Measurements from ENCODE around the gene RAB18.

RAB18 gene

DNA sequence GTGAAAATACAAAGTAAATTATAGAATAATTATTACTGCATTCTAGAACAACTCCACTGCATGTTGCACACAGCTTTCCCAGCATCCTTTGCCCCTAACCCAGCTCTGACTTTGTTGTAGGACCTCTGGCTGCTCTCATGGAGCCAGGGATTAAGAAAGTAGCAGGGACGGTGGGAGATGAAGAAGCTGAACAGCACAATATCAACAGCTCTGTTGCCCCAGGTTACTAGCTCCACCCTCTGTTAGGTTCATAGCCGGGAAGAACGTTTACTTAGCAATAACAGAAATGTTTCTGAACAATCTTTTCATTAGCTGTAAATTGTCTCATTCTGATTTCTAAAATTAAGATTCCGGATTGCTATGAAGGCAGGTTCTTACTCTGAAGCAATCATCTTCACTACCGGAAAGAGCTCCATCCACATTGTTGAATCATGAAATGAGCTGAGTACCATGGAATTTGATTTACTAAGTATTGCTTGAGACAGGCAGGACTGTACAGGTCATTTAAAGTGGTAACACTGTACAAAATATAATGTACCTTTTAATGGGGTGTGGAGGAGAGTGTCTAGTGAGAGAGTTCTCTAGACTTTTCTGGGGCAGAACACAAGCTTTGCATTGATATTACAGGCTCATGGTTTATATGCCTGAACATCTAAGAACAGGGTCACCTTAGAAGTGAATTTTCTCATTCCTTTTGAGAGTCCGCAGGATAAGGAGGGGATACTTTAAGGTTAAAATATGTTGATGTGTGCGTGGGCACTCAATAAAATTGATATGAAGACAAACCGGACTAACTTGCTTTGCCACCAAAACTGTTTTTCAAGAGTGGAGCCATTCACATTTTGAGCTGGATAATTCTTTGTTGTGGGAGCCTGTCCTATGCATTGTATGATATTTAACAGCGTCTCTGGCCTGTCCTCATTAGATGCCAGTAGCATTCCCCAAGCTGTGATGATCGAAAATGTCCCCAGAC, 20.8 kb upstream of the RAB18 start:
- TF ChIP-seq, protein P1, sequence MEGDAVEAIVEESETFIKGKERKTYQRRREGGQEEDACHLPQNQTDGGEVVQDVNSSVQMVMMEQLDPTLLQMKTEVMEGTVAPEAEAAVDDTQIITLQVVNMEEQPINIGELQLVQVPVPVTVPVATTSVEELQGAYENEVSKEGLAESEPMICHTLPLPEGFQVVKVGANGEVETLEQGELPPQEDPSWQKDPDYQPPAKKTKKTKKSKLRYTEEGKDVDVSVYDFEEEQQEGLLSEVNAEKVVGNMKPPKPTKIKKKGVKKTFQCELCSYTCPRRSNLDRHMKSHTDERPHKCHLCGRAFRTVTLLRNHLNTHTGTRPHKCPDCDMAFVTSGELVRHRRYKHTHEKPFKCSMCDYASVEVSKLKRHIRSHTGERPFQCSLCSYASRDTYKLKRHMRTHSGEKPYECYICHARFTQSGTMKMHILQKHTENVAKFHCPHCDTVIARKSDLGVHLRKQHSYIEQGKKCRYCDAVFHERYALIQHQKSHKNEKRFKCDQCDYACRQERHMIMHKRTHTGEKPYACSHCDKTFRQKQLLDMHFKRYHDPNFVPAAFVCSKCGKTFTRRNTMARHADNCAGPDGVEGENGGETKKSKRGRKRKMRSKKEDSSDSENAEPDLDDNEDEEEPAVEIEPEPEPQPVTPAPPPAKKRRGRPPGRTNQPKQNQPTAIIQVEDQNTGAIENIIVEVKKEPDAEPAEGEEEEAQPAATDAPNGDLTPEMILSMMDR (IDR thresholded peaks at IDR 0.05; ENCODE audit: low read depth, low read length): no peak
- no peaks in the 10 kb centered on the region for H3K9me3 ChIP-seq
- H3K27me3 ChIP-seq: no peaks in the 10 kb centered on the region
- H3K4me3 ChIP-seq (ENCODE audit: low read depth, low read length): no peak overlapping the region
- no peak for DNase-seq
- no peaks in the 10 kb centered on the region for H3K4me1 ChIP-seq
- no peaks in the 10 kb centered on the region for H3K36me3 ChIP-seq

DNA sequence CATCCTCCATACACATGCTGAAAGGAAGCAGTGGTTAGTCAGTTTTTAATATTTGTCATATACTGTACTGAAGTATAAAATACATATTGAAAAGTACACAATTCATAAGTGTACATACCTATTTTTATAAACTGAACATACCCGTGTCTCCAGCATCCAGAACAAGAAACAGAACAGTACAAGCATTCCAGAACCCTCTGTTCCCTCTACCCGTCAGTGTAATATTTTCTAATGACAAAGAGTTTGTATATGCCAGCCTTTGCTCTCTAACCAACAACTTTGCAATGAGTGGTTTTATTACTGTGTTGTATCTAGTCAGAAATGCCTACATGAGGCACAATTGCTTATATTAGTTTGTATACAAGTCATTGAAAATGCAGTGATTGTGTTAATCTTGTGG, 18.7 kb upstream of the RAB18 start:
- Histone ChIP-seq H3K4me3 (ENCODE audit: low read depth, low read length) (no peak overlapping the region), H3K9me3 (no peaks in the 10 kb centered on the region), H3K27me3 (no peaks in the 10 kb centered on the region), H3K36me3 (no peaks in the 10 kb centered on the region), H3K4me1 (no peaks in the 10 kb centered on the region)
- DNase-seq: no peak
- TF ChIP-seq, protein P1 (IDR thresholded peaks at IDR 0.05; ENCODE audit: low read depth, low read length): no peak

DNA sequence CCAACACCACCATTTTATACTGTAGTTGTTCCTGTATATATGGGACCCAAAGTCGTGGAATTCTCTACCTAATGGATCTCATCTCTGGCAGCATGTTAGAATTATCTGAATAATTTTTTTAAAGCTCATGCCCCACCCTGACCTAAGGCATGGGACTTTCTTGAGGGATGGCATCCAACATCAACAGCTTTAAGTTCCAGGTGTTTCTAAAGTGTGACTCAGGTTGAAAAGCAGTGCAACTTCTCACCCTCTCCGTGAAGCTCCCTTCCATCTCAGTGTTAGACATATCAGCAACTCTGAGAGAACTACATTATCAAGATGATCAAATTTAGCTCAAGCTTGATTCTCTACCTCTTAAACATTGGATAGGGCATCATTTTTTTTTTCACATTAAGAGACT, 18.1 kb upstream of the RAB18 start:
- no peak overlapping the region for H3K4me3 ChIP-seq (ENCODE audit: low read depth, low read length)
- TF ChIP-seq, protein P1 (IDR thresholded peaks at IDR 0.05; ENCODE audit: low read depth, low read length): no peak
- DNase-seq: no peak

DNA sequence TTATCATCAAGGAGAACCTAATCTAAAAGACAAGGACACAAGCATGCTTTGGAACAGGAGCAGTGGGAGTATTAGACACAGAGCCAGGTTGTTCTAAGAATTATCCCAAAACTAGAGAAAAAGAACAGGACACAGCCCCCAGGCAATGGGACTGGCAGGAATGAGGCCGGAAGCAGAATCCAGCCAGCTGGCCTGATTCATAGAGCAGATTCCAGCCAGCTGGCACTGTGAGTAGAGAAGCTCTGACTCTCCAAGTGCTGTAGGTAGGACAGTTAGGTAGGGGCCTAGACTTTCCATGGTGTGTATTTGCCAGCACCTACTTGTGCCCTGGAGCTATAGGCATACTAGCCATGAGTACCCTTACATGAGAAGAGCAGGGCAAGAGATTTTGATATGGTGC, 13.3 kb upstream of the RAB18 start:
- DNase-seq: peak; percentile 68
- no peaks in the 10 kb centered on the region for H3K36me3 ChIP-seq
- H3K4me3 ChIP-seq (ENCODE audit: low read depth, low read length): no peak overlapping the region
- no peaks in the 10 kb centered on the region for H3K9me3 ChIP-seq
- peaks cover 3% of the 10 kb centered on the region for H3K27me3 ChIP-seq
- TF ChIP-seq, protein P1 (IDR thresholded peaks at IDR 0.05; ENCODE audit: low read depth, low read length): no peak
- H3K4me1 ChIP-seq: no peaks in the 10 kb centered on the region

More for the DNA sequence above, 18.1 kb upstream of the RAB18 start:
- no peaks in the 10 kb centered on the region for H3K9me3 ChIP-seq
- no peaks in the 10 kb centered on the region for H3K27me3 ChIP-seq
- H3K4me1 ChIP-seq: no peaks in the 10 kb centered on the region
- no peaks in the 10 kb centered on the region for H3K36me3 ChIP-seq

DNA sequence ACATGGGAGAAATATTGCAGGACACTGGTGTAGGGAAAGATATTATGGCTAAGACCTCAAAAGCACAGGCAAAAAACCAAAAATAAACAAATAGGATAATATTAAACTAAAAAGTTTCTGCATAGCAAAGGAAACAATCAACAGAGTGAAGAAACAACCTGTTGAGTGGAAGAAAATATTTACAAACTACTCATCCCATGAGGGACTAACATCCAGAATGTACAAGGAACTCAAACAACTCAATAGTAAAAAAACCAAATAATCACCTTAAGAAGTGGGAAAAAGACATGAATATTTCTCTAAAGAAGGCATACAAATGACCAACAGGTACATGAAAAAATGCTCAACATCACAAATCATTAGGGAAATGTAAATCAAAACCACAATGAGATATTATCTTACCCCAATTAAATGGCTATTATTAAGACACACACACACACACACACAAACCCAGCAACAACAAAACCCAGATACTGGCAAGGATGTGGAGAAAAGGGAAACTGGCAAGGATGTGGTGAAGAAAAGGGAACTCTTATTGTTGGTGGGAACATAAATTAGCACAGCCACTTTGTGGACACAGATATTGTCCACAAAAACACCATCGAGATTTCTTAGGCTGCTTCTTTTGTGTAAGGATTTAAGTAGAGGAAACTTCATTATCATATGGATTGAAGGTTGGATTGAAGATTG, 9.8 kb upstream of the RAB18 start:
- TF ChIP-seq, protein P1 (IDR thresholded peaks at IDR 0.05; ENCODE audit: low read depth, low read length): no peak
- no peak for DNase-seq
- Histone ChIP-seq H3K36me3 (no peaks in the 10 kb centered on the region), H3K4me1 (no peaks in the 10 kb centered on the region), H3K9me3 (no peaks in the 10 kb centered on the region), H3K4me3 (ENCODE audit: low read depth, low read length) (no peak overlapping the region), H3K27me3 (peaks cover 14% of the 10 kb centered on the region)

DNA sequence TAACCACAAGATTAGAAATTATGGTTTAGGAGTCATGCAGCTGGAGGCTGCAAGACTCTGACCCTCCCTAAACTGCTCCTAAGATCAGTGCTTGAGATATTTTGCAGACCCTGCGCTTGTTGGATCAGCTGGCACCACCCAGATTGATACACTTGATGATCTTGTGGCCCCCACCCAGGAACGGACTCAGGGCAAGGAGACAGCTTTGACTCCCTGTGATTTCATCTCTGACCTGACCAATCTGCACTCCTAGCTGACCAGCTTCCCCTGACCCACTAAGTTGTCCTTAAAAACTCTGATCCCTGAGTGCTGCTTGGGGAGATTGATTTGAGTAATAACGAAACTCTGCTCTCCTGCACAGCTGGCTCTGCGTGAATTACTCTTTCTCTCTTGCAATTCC, 8.0 kb upstream of the RAB18 start:
- H3K4me1 ChIP-seq: no peaks in the 10 kb centered on the region
- peaks cover 17% of the 10 kb centered on the region for H3K27me3 ChIP-seq
- H3K36me3 ChIP-seq: no peaks in the 10 kb centered on the region
- DNase-seq: no peak
- H3K4me3 ChIP-seq (ENCODE audit: low read depth, low read length): no peak overlapping the region
- no peaks in the 10 kb centered on the region for H3K9me3 ChIP-seq
- TF ChIP-seq, protein P1 (IDR thresholded peaks at IDR 0.05; ENCODE audit: low read depth, low read length): no peak
